HEK293 (cell line): ENCODE data around the gene POLR2L.
A peak's percentile ranks its signal among the peaks of the same experiment; 100 is the strongest.

Source experiments
- FEZF1 ChIP-seq: fragments of 450-650 bp; formaldehyde crosslinking; IDR thresholded peaks from 2 replicates; pipeline ENCODE4 v1.5.1; 2016; ENCODE audit warnings: missing biosample characterization, missing genetic modification characterization
- GLI2 ChIP-seq: fragments of 450-650 bp; formaldehyde crosslinking; IDR thresholded peaks from 2 replicates; pipeline ENCODE4; 2017; ENCODE audit warnings: missing biosample characterization, missing genetic modification characterization, low read depth, borderline replicate concordance
- ZBTB10 ChIP-seq: fragments of 450-650 bp; formaldehyde crosslinking; IDR thresholded peaks from 2 replicates; pipeline ENCODE4 v1.5.1; 2016; ENCODE audit warnings: missing biosample characterization, missing genetic modification characterization
- ZBTB26 ChIP-seq: fragments of 450-650 bp; formaldehyde crosslinking; optimal IDR thresholded peaks from 2 replicates; pipeline ENCODE3; 2016; ENCODE audit warnings: missing biosample characterization, mild to moderate bottlenecking, missing genetic modification characterization
- ZNF114 ChIP-seq: fragments of 450-650 bp; formaldehyde crosslinking; IDR thresholded peaks from 2 replicates; pipeline ENCODE4 v1.5.0; 2017; ENCODE audit warnings: missing biosample characterization, missing genetic modification characterization
- ZNF132 ChIP-seq: fragments of 450-650 bp; formaldehyde crosslinking; IDR thresholded peaks from 2 replicates; pipeline ENCODE4 v1.5.1; 2017; ENCODE audit warnings: missing biosample characterization, missing genetic modification characterization, borderline replicate concordance
- ZNF138 ChIP-seq: fragments of 450-650 bp; formaldehyde crosslinking; IDR thresholded peaks from 2 replicates; pipeline ENCODE4 v1.5.1; 2016; ENCODE audit warnings: missing biosample characterization, missing genetic modification characterization, borderline replicate concordance
- ZNF174 ChIP-seq: fragments of 450-650 bp; formaldehyde crosslinking; IDR thresholded peaks from 2 replicates; pipeline ENCODE4 v1.5.0; 2017; ENCODE audit warnings: missing biosample characterization, mild to moderate bottlenecking, missing genetic modification characterization
- ZNF221 ChIP-seq: fragments of 450-650 bp; formaldehyde crosslinking; IDR thresholded peaks from 2 replicates; pipeline ENCODE4 v1.5.1; 2017; ENCODE audit warnings: missing biosample characterization, missing genetic modification characterization, borderline replicate concordance
- ZNF223 ChIP-seq: fragments of 450-650 bp; formaldehyde crosslinking; IDR thresholded peaks from 2 replicates; pipeline ENCODE4 v1.5.1; 2016; ENCODE audit warnings: missing biosample characterization, missing genetic modification characterization
- ZNF274 ChIP-seq, 2 experiments: fragments of 200-500 bp in 1 of 2; fragments of 450-650 bp in 1 of 2; sonication (Bioruptor generic) in 1 of 2; formaldehyde crosslinking in 1 of 2; IDR thresholded peaks; 2 replicates each; pipeline versions ENCODE4 v1.5.1 to v1.6.1; 2014 to 2016; ENCODE audit warnings: borderline replicate concordance in 1 of 2, inconsistent platforms in 1 of 2, low read length in 1 of 2, missing biosample characterization in 1 of 2, missing genetic modification characterization in 1 of 2
- ZNF302 ChIP-seq: fragments of 450-650 bp; formaldehyde crosslinking; IDR thresholded peaks from 2 replicates; pipeline ENCODE4 v1.5.1; 2016; ENCODE audit warnings: missing biosample characterization, missing genetic modification characterization, low read depth
- ZNF324 ChIP-seq: fragments of 450-650 bp; formaldehyde crosslinking; IDR thresholded peaks from 2 replicates; pipeline ENCODE4 v1.5.1; 2016; ENCODE audit warnings: missing biosample characterization, missing genetic modification characterization
- ZNF449 ChIP-seq: fragments of 450-650 bp; formaldehyde crosslinking; IDR thresholded peaks from 2 replicates; pipeline ENCODE4 v1.5.1; 2017; ENCODE audit warnings: missing biosample characterization, mild to moderate bottlenecking, missing genetic modification characterization, moderate library complexity
- ZNF514 ChIP-seq: fragments of 450-650 bp; formaldehyde crosslinking; IDR thresholded peaks from 2 replicates; pipeline ENCODE4 v1.5.1; 2016; ENCODE audit warnings: missing biosample characterization, missing genetic modification characterization
- ZNF530 ChIP-seq: fragments of 450-650 bp; formaldehyde crosslinking; IDR thresholded peaks from 2 replicates; pipeline ENCODE4 v1.5.1; 2016; ENCODE audit warnings: low read depth, missing biosample characterization, missing genetic modification characterization
- ZNF555 ChIP-seq: fragments of 450-650 bp; formaldehyde crosslinking; conservative IDR thresholded peaks from 2 replicates; pipeline ENCODE4 v1.5.1; 2017; ENCODE audit warnings: missing biosample characterization, mild to moderate bottlenecking, missing genetic modification characterization, inconsistent platforms
- ZNF626 ChIP-seq: fragments of 450-650 bp; sonication (Bioruptor Pico); formaldehyde crosslinking; IDR thresholded peaks from 2 replicates; pipeline ENCODE4 v1.5.1; 2018; ENCODE audit warnings: missing biosample characterization, missing genetic modification characterization, inconsistent platforms
- ZNF660 ChIP-seq: fragments of 450-650 bp; IDR thresholded peaks from 2 replicates; pipeline ENCODE4 v1.5.1; 2018; ENCODE audit warnings: missing biosample characterization, mild to moderate bottlenecking, missing genetic modification characterization
- ZNF670 ChIP-seq: fragments of 450-650 bp; formaldehyde crosslinking; IDR thresholded peaks from 2 replicates; pipeline ENCODE4 v1.5.1; 2016; ENCODE audit warnings: missing biosample characterization, missing genetic modification characterization, low read depth
- ZNF776 ChIP-seq: fragments of 450-650 bp; formaldehyde crosslinking; IDR thresholded peaks from 2 replicates; pipeline ENCODE4 v1.5.0; 2017; ENCODE audit warnings: missing biosample characterization, missing genetic modification characterization, borderline replicate concordance
- ZNF777 ChIP-seq: fragments of 450-650 bp; formaldehyde crosslinking; IDR thresholded peaks from 2 replicates; pipeline ENCODE4 v1.5.1; 2017; ENCODE audit warnings: missing biosample characterization, missing genetic modification characterization, borderline replicate concordance
- ZSCAN23 ChIP-seq: fragments of 450-650 bp; formaldehyde crosslinking; IDR thresholded peaks from 2 replicates; pipeline ENCODE4 v1.5.1; 2016; ENCODE audit warnings: missing biosample characterization, missing genetic modification characterization
- TF ChIP-seq, protein P1 (sequence below): fragments of 450-650 bp; formaldehyde crosslinking; IDR thresholded peaks from 2 replicates; pipeline ENCODE4 v1.5.1; 2016; ENCODE audit warnings: missing biosample characterization, missing genetic modification characterization

The POLR2L gene

DNA sequence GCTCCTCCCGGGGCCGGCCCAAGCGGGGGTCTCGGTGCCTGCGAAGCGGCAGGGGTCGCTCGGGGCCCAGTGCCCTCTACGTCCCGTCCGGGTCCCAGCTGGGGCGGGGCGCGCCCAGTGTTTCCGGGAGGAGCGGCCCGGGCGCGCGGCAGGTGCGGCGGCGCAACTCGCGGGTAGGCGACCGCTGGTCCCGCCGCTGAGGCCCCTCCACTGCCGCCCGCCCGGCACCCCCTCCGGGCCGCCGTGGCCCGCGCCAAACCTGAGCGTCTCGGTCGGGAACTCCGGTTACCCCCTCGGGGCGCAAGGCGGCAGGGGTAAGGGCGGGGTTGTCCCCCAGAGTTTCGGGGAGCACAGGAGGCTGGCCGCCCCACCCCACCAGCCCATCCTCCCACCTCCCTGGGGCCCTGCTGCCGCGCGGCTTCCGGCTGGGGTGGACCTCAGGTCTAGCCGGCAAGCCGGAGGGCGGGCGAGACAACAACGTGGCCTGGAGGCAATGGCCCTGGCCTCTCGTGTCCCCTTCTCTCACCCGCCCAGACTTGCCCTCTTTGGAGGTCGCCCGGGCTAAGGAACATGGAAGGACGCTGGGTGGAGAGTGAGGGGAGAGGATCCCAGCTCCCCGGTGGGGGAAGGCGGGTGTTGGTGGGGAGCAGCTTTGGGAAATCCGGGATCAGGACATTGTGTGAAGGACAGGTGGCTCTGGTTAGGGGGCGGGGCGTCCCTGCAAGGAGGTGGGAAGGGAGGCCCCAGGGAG is 15.0 kb downstream of the POLR2L start (continued):
- TF ChIP-seq FEZF1 (no peak), ZNF777 (tag by site-specific recombination) (0 out of 2 replicates have a peak, but pooled peaks have one; percentile 26), ZBTB10 (tag by site-specific recombination) (peak; percentile 64; the same call in 1 of the 2 replicates), ZNF626 (tag by site-specific recombination) (no peak), ZNF776 (tag by site-specific recombination) (no peak), ZNF324 (tag by site-specific recombination) (0 out of 2 replicates have a peak, but pooled peaks have one; percentile 29), ZNF132 (tag by site-specific recombination) (no peak), ZBTB26 (tag by site-specific recombination) (peak; percentile 51), ZNF174 (no peak), ZNF223 (tag by site-specific recombination) (no peak), ZNF274 (IDR thresholded peaks at IDR 0.05; ENCODE audit: low read length) (no peak), ZNF274 (tag by site-specific recombination; IDR thresholded peaks at IDR 0.05; ENCODE audit: borderline replicate concordance) (no peak), ZNF221 (tag by site-specific recombination) (no peak), ZNF138 (tag by site-specific recombination) (no peak), ZNF302 (tag by site-specific recombination) (no peak), ZNF555 (tag by site-specific recombination) (no peak), ZNF514 (no peak), ZSCAN23 (tag by site-specific recombination) (no peak), ZNF449 (tag by site-specific recombination) (no peak), GLI2 (tag by site-specific recombination) (no peak), ZNF114 (tag by site-specific recombination) (no peak), ZNF670 (tag by site-specific recombination) (no peak), ZNF530 (tag by site-specific recombination) (no peak), ZNF660 (tag by site-specific recombination) (no peak)
- TF ChIP-seq, protein P1, sequence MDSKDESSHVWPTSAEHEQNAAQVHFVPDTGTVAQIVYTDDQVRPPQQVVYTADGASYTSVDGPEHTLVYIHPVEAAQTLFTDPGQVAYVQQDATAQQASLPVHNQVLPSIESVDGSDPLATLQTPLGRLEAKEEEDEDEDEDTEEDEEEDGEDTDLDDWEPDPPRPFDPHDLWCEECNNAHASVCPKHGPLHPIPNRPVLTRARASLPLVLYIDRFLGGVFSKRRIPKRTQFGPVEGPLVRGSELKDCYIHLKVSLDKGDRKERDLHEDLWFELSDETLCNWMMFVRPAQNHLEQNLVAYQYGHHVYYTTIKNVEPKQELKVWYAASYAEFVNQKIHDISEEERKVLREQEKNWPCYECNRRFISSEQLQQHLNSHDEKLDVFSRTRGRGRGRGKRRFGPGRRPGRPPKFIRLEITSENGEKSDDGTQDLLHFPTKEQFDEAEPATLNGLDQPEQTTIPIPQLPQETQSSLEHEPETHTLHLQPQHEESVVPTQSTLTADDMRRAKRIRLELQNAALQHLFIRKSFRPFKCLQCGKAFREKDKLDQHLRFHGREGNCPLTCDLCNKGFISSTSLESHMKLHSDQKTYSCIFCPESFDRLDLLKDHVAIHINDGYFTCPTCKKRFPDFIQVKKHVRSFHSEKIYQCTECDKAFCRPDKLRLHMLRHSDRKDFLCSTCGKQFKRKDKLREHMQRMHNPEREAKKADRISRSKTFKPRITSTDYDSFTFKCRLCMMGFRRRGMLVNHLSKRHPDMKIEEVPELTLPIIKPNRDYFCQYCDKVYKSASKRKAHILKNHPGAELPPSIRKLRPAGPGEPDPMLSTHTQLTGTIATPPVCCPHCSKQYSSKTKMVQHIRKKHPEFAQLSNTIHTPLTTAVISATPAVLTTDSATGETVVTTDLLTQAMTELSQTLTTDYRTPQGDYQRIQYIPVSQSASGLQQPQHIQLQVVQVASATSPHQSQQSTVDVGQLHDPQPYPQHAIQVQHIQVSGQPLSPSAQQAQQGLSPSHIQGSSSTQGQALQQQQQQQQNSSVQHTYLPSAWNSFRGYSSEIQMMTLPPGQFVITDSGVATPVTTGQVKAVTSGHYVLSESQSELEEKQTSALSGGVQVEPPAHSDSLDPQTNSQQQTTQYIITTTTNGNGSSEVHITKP (tag by site-specific recombination) = peak; percentile 30; the same call in 1 of the 2 replicates
